GM19043 (cell line): ENCODE data around the gene TCERG1L.

Experiments
- ATAC-seq: cut with Tn5 transposase; IDR thresholded peaks from one replicate; pipeline ENCODE4 v1.9.1; 2021; ENCODE audit warnings: low read depth; ENCODE audit not compliant: unreplicated experiment

Gene TCERG1L

DNA sequence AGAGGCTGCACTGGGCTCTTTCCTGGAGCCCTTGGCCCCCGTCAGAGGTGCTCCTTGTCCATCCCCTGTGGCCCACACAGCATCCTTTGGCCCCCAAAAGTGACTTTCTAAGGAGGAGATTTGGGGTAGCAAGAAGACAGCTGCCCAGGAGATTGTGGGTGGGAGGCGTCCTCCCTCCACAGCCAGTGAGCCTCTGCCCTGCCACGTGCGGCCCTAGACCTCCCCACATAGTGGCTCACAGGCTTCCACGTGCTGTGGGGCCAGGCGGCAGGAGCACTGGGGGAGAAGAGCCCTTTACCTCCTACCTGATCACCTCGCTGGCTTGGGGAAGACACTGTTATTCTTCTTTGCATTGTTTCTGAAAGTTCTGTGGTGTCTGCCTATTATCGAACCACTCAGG lies 178.8 kb downstream of the TCERG1L start:
- no peak for ATAC-seq

DNA sequence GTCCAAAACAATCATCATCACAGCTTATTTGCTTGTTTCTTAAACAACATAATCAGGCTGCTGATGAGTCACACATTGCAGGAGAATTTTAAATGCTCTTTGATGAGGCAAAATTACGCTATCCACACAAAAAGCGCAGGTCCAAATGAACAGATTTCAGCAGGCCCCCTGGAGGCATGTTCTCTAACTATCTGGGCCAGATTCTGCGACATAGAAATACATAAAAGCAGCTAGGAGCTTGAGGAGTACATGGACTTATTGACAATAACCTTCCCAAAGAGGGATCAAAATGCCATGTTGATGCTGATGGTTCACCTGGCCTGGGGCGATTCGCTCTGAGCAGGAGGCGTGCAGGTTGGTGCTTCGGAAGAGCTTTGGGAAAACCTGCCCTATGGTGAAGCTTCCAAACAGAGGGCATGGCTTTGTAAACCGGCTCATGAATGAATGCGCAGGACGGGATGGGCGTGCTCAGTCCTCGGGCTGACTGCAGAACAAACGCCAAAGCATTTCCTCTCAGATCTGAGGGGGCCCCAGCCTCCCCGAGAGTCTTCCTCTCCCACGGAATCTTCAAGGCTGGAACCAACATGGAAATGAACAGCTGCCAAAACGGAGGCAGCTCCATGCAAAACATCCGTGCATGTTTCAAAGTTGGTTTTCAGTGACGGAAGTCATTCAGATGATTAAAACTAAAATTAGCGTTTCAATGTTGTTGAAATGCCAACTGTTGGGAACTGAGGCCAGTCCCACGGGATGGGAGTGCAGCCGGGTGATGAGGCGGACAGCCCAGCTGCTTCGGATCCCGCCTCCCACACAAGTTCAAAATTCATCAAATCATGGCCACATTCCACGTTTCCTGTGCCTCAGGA lies 179.6 kb downstream of the TCERG1L start:
- no peak for ATAC-seq

DNA sequence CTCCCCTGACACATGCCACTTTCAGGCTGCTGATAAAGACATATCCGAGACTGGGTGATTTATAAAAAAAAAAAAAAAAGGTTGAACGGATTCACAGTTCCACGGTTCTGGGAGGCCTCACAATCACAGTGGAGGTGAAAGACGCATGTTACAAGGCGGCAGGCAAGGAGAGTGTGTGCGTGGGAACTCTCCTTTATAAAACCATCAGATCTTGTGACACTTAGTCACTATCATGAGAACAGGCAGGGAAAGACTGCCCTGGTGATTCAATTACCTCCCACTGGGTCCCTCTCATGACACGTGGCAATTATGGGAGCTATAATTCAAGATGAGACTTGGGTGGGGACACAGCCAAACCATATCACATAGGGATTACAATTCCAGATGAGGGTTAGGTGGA lies 181.5 kb downstream of the TCERG1L start:
- no peak for ATAC-seq

DNA sequence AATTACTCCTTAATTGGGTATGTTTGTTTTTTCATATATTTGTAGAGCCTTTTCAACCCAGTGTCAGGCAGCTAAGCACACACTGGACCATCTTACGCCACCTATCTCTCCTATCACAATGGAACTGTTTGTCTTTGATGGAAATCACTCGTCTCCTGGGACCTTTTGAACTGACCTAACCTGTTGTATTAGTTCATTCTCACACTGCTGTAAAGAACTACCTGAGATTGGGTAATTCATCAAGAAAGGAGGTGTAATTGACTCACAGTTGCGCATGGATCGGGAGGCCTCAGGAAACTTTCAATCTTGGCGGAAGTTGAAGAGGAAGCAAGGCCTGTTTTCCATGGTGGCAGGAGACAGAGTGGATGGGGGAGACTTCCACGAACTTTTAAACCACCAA lies 182.0 kb downstream of the TCERG1L start:
- ATAC-seq = no peak

DNA sequence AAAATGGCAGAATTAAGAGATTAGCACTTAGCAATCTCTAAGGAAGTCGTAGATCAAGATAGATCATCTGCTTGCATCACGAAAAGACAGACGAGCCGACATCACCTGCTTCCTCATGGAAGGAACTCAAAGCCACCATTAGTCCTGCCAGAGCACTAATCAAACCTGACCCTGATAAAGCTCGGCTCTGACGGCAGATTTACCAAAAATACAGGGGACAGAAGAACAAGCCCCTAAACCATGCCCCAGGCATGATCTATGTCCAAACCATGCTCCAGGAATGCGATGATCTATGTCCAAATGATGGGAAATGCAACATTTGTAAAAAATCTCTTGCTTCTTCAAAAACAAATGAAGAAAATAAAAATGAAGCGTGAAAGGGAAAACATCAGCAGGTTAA lies 182.8 kb downstream of the TCERG1L start:
- ATAC-seq = no peak

DNA sequence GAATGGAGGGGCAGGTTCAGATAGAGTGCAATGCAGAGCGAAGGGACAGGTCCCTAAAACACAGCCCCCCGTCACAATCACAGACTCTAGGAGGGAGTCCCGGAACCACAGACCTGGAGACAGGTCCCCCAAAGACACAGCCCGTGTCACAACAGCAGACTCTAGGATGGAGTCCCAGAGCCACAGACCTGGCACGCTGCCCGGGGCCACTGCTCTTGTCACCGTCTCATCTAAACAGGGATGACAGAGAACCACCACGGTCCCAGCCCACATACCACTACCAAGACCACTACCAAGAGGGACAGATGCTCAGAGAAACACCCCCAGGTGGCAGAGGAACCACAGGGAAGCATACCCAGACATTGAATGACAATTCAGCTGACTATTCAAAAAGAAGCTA lies 183.9 kb downstream of the TCERG1L start:
- no peak for ATAC-seq

DNA sequence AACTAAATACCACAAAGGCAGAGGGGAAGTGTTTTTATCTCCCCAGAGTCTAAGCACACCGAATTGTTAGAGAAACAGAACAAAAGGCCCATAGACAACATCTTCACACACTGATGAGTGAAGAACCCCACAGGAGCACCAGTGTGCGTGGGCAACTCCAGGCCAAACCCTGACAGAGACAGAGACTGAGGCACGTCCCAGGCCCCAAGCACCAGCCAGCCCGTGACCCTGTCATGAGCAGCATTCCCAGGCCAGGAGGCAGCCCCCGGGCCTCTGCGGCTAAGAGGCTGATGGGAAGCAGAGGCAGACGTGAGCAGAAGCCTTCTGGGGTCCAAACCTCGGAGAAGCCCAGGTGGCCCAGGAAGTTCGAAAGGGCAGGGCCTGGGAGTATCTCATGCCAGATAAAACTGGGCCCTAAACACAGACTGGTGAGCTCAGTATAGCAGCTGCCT lies 184.4 kb downstream of the TCERG1L start:
- no peak for ATAC-seq

DNA sequence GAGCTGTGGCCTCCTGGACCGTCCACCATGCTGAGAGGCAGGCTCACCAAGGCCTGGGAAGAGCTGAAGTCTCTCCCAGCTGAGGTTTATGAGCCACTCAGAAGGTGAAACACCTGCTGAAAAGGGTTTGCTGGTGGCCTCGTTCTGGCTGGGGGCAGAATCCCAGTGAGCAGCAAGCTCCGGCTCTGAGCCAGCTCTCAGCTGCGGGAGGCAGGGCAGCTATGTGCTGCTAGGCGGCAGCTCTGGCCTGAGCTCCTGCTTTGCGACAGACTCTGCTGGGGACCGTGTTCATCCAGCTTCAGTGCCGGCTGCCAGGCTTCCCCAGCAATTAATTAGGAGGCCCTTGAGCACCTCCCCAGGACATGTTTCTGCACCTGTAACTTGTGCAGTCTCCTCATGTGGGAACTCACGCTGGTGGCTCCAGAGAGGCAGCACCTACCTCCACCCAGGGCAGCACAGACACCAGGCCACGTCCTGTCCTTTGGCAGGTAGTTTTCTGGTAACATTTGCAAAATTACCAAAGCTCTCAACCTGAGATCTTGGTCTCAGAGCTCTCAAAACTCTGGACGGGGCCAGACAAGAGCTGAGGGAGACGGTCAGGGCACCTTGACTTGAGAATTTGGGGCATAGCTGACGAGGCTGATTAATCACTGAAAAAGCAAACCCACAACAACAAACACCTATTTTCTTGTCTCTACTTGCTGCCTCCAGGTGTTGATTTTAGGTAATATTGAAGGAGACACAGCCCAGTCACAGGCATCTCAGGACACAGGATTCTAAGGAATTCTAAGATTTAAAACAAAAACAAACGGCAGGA lies 185.0 kb downstream of the TCERG1L start:
- ATAC-seq = no peak

DNA sequence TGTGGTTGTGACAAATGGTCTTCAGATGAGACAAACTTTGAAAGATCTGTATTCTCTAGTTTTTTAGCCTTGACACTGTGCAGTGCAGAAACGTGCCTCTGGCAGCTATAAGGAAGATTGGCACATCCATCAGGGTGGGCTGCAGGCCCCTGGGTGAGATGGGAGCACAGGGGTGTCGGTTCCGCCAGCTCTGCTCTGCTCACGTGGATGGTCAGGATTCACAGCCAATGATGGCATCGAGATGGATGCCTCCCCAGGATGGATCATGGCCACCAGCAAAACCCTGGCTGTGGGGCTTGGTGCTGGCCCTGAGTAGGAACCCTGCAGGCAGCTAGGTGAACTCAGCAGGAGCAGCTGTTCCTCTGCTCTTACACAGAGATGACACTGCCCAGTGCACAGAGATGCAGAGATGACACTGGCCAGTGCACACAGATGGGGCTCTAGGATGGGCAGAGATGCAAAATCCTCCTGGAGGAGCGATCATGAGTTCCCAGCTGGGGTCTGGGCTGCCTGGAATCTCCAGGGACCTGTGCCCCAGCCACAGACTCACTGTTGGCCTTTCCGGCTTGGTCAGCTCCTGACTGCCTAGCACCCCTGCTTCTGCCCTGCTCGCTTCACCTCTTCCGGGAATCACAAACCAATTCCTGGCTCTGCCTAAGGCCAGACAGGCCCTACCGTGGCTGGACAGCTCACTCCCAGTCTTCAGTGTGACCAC lies 185.9 kb downstream of the TCERG1L start:
- no peak for ATAC-seq

DNA sequence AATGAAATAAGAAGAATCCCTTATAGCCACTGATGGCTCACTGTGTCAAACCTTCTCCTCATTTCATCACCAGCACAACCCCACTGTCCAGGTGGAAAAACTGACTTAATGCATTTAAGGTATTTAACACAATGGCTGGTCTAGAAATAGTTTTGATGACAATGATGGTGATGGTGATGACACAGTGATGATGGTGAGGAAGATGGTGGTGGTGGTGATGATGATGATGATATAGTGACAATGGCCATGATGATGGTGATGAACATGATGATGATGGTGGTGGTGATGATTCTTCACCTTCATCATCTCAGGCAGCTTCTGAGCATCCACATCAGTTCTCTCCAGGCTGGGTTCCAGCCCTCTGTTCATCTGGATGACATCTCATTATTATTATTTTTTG lies 186.6 kb downstream of the TCERG1L start:
- no peak for ATAC-seq

DNA sequence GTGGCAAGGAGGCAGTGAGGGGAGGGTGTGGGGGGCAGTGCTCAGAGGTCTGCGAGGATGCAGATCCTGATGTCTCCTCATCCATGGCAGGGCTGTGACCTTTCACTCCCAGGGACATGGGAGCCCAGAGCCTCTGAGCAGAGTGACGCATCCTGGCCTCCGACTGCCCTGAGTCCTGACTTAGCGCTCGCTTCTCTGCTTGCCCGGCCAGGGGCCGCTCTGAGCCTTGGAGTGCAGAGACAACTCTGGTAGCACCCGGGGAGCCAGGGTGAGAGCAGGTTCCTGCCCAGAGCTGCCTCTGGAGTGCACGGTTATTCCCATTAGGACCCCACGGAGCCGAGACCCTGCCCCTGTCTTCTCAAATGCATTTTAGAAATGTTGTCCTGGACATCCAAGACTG lies 188.0 kb downstream of the TCERG1L start:
- no peak for ATAC-seq

DNA sequence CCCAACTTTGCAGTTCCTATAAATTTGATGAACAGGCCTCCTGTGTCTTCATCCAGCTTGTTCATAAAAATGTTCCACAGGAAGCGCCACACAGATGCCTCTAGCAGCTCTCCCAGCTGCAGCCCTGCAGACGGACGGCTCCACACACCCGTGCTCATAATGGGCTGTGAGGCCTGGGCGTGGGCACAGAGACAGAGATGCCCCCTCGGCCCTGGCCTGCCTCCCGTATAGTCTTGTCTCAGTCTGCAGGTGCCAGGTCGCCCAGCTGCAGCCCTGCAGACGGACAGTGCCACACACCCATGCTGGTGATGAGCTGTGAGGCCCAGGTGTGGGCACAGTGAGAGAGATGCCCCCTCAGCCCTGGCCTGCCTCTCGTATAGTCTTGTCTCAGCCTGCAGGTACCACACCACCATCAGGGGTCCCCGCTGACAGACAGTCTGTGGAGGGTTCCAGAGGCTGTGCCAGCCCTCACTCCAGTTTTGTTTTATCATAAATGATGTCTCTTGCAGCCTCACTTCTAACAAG lies 189.9 kb downstream of the TCERG1L start:
- ATAC-seq = no peak

DNA sequence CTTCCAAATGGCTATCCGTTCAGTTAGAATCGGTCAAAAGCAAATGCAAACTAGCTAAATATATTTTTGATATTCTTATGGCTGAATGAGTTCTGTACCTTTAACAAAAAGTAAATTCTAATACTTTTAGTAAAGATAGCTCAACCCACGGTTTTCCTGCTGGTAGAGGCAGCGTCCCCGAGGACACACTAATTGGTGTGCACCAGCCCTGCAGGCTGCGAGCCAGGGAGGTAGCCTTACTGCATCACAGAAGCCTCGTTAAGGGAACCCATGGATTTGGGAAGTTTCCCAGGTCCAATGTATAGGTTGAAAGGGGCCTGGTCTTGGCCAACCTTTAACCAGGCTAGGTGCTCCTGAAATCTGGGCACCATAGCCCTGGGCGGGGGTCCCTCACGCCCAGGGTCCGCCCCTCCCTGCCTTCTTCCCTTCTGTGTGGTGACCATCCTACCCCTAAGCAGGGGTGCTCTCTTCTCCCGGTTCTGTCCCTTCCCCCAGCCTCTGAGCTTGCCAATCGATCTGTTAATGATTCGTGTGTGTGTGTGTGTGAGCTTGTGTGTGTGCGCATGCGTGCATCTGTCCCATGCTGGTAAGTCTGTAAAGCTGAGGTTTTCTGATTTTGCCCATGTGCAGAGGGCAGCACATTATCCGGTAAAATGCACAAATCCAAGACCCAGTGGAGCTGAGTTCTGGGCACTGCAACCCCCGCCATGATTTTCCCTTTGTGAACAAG lies 191.7 kb downstream of the TCERG1L start:
- no peak for ATAC-seq

DNA sequence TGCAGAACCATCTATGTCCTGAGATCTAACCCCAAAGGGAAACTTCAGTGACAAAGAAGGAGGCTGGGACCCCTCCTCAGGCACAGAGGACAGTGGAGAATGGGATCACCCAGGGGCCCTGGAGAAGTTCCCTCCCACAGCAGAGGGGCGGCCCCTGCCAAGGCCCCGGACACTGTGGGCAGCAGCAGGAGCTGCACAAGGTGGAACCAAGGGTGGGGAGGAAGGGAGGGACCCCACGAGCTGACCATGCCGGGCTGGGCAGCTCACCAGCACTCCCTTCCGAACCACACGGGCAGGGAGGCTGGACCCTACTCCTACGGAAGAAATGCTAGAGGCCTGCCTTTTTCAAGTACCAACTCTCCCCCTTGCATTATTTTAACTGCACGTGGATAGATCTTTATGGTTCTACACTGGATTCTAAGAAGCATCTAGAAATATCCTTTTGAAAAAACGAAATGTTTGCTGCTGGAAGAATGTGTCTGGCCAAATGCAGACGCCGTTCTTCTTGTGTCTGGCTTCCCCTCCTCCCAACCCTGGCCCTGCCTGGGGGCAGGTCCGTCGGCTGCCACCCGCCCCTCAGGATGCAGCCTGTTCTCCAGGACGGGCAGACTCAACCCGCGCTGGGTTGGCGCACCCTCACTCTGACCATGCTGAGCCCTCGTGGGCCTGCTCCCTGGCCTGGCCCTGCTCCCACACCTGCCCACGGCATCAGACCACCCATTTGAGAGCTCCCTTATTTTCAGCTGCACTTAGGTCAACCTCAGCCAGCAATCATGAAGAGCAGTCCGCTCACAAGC lies 193.9 kb downstream of the TCERG1L start:
- no peak for ATAC-seq

DNA sequence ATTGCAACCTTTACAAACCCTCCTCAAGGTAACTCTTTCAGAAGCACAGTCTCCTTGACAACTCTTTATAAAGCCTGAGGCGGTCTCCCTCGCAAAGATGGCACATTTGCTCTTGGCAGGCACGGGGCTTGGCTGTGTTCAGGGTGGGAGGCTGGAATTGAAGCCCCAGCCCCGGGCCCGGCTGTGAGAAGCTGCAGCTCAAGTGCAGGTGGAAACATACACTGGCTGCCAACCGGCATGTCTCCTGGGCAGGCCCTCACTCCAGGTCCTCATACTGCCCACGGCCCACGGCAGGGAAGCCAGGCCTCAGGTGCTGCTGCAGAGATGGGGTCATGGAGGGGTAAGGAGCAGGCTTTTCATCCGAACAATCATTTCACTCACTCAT lies 194.5 kb downstream of the TCERG1L start:
- ATAC-seq = no peak

DNA sequence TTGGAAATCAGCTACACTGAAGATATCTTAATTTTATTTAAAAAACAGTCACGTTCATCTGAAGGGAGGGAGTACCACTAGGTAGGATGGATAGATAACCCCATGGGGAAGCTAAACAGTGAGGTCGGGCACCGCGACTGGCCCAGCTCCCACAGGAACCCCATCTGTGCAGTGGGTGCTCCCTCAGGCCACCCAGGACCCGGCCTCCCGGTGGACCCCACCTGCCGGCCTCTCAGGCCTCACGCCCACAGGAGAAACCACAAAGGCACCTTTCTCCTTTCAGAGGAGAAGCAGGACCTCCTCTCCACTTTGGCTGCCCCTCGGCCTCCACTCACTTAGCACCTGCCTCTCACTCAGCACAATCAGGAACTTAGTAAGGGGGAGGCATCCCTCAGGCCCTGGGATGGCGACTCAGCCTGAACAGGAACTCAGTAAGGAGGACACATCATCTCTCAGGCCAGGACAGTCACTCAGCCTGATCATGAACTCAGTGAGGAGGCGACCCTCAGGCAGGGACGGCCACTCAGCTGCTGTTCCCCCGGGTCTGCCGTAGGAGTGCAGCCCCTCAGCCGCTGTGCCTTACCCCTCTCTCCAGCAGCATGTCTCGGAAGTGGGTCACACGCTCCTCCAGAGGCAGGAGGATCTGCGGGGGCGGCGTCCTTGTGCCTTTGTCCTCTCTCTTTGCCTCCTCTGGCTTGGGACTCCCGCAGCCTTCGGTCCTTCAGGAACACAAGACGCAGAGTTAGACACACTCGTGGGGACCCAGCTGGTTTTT lies 195.1 kb downstream of the TCERG1L start:
- ATAC-seq = no peak

DNA sequence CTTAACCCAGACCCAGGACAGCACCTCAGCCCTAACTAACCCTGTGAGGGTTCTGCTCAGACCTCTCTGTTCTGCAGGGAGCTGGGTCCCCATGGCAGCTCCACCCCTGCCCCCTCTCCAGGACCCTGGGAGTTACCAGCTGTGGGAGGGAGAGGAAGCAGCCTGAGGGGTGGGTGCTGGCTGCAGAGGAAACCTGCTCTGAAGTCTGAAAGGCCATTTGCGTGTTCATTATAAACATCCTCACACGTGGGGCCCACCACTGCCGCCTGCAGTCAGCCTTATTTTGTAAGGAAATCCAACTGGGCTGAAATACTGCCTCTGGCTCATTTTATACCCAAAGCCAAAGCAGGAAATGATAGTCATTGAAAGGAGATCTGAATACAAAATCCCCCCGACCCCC lies 195.7 kb downstream of the TCERG1L start:
- ATAC-seq = no peak

DNA sequence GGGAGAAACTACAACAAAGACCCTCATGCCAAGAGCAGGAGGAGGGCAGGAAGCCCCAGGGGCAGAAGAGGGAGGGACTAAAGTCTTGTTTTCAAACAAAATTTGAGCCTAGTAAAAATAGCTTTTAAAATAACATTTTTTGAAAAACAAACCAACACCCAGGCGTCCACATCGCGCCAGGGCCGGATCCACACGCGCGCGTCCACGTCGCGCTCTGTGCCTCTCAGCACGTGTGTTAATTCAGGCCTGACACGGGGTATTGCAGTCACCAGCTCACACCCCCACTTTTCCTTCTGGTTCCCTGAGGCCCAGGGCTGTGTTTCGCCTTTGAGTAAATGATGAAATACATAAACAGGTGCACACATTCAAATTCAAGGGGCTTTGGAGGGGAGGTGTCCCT lies 196.2 kb downstream of the TCERG1L start:
- no peak for ATAC-seq

DNA sequence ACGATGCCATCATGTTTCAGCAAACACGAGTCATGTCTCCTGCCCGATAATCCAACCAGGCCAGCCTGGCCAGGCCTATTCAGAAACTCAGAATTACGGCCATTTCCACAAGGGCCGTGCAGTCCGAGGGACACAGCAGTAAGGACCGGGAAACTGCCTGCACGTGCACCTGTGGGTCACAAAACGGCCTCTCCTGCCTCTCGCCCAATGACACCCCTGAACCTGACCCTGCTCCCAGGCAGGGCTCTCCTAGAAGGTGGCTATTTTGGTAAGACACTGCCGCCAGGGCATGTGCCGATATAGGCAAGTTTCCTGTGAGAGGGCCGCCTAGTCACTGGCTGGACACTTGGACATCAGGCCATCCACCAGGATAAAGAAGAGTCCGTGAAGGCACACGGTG lies 196.7 kb downstream of the TCERG1L start:
- no peak for ATAC-seq
